Right lobe of liver (tissue), 4 donors: ENCODE measurements around the gene TUNAR.

ENCODE experiments used
- POLR2A ChIP-seq: fragments of 450-650 bp; IDR thresholded peaks from one replicate; pipeline ENCODE4 v1.6.1; 2017; ENCODE audit warnings: antibody characterized with exemption, mild to moderate bottlenecking
- TF ChIP-seq, protein P1 (sequence below), 4 donors: fragments of 200-600 bp in 3 of 4; fragments of 450-650 bp in 1 of 4; IDR thresholded peaks; one replicate each; pipeline versions ENCODE4 v1.5.1 to v1.8.0; 2016 to 2022; ENCODE audit warnings: antibody characterized with exemption in 4 of 4, mild to moderate bottlenecking in 2 of 4
- donor health status: DM: no; HTN: no; CAD: no.
- donor health status: DM: no; HTN: no; CAD: no.
- donor health status: DM: no; HTN: yes; CAD: no.

DNA sequence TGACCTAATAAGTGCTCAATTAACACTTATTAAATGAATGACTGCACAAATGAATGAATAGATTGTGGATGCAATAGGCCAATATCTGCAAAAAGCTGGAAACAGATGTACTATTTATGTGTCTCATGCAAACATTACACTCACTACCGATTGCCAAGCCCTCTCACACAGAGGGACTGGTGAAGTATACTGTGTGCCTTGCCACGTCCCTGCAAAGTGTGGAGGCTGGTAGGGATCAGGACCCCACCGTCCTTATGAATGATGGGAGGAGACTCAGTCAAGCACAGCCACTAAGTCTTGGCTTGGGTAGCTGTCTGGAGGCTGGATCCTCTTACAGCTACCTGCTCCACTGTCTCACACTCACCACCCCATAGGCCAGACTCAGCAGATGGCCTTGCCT is 3.9 kb upstream of the TUNAR start:
- TF ChIP-seq, protein P1, sequence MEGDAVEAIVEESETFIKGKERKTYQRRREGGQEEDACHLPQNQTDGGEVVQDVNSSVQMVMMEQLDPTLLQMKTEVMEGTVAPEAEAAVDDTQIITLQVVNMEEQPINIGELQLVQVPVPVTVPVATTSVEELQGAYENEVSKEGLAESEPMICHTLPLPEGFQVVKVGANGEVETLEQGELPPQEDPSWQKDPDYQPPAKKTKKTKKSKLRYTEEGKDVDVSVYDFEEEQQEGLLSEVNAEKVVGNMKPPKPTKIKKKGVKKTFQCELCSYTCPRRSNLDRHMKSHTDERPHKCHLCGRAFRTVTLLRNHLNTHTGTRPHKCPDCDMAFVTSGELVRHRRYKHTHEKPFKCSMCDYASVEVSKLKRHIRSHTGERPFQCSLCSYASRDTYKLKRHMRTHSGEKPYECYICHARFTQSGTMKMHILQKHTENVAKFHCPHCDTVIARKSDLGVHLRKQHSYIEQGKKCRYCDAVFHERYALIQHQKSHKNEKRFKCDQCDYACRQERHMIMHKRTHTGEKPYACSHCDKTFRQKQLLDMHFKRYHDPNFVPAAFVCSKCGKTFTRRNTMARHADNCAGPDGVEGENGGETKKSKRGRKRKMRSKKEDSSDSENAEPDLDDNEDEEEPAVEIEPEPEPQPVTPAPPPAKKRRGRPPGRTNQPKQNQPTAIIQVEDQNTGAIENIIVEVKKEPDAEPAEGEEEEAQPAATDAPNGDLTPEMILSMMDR (IDR thresholded peaks at IDR 0.05), result no peak
- TF ChIP-seq POLR2A, result no peak
